Common myeloid progenitor, CD34-positive (primary cell): ENCODE results near the gene KLHL30.
A peak's percentile ranks its signal among the peaks of the same experiment; 100 is the strongest.

Experiments
- CTCF ChIA-PET: fragments of 350-600 bp; sonication (Branson Sonifier 250); formaldehyde crosslinking; loops from one replicate; lab custom pipeline; 2021; ENCODE audit warnings: antibody characterized with exemption; lab: Charles Lee
- POLR2A ChIA-PET: fragments of 350-600 bp; sonication (Branson Sonifier 250); formaldehyde crosslinking; loops from one replicate; lab custom pipeline; 2021; ENCODE audit warnings: antibody characterized with exemption; lab: Charles Lee
- DNase-seq, 3 donors: peaks; one replicate each; pipeline versions ENCODE4 v3.0.0 to v3.0.0-alpha.2; 2013
- H3K27ac ChIP-seq, 2 experiments: 1 replicate in 1 of 2; 2 replicates in 1 of 2; pipeline ENCODE4 v1.7.0; 2013; ENCODE audit warnings: inconsistent platforms in 2 of 2, low read length in 2 of 2, mild to moderate bottlenecking in 2 of 2, low read depth in 1 of 2, moderate library complexity in 1 of 2; ENCODE audit not compliant: severe bottlenecking in 2 of 2, insufficient read depth in 1 of 2, poor library complexity in 1 of 2
- H3K27me3 ChIP-seq, 5 experiments: replicated peaks in 2 of 5; 1 replicate in 3 of 5; 2 replicates in 2 of 5; pipeline versions ENCODE4 v1.6.1 to v1.7.0; 2013; ENCODE audit warnings: low read length in 4 of 5, mild to moderate bottlenecking in 2 of 5, moderate library complexity in 2 of 5, inconsistent platforms in 1 of 5; ENCODE audit not compliant: insufficient read depth in 5 of 5, control insufficient read depth in 4 of 5
- H3K36me3 ChIP-seq, 4 experiments: 1 replicate in 2 of 4; 2 replicates in 2 of 4; pipeline versions ENCODE4 v1.6.1 to v1.7.0; 2013; ENCODE audit warnings: low read length in 3 of 4, control low read depth in 1 of 4, mild to moderate bottlenecking in 1 of 4; ENCODE audit not compliant: control insufficient read depth in 4 of 4, insufficient read depth in 4 of 4
- H3K4me1 ChIP-seq, 4 experiments: 1 replicate in 3 of 4; 2 replicates in 1 of 4; pipeline versions ENCODE4 v1.6.1 to v1.7.1; 2013; ENCODE audit warnings: low read length in 3 of 4, mild to moderate bottlenecking in 3 of 4, control low read depth in 1 of 4, inconsistent platforms in 1 of 4, moderate library complexity in 1 of 4; ENCODE audit not compliant: control insufficient read depth in 4 of 4, insufficient read depth in 4 of 4; ENCODE audit errors: control extremely low read depth in 1 of 4
- H3K4me3 ChIP-seq, 7 experiments: 1 replicate in 4 of 7; 2 replicates in 3 of 7; pipeline versions ENCODE4 v1.5.1 to v1.7.0; 2013; ENCODE audit warnings: mild to moderate bottlenecking in 7 of 7, low read length in 6 of 7, moderate library complexity in 6 of 7, inconsistent platforms in 2 of 7, low read depth in 2 of 7, control low read depth in 1 of 7; ENCODE audit not compliant: insufficient read depth in 4 of 7, control insufficient read depth in 1 of 7; ENCODE audit errors: extremely low read depth in 1 of 7
- H3K9me3 ChIP-seq, 5 experiments: 1 replicate in 4 of 5; 2 replicates in 1 of 5; pipeline versions ENCODE4 v1.6.1 to v1.7.1; 2013; ENCODE audit warnings: low read length in 4 of 5, mild to moderate bottlenecking in 2 of 5, inconsistent platforms in 1 of 5, low read depth in 1 of 5, moderate library complexity in 1 of 5; ENCODE audit not compliant: control insufficient read depth in 4 of 5, insufficient read depth in 2 of 5; ENCODE audit errors: control extremely low read depth in 1 of 5
- WGBS: methylation state at CpG from one replicate; pipeline ENCODE4 v1.1.5; 2013; ENCODE audit not compliant: insufficient coverage; 5-methylcytosine and 5-hydroxymethylcytosine counted together

KLHL30 gene

GRCh38 chr2:238094438-238095022 is 43.9 kb upstream of the KLHL30 start:
- ChIA-PET CTCF (no interaction called here), POLR2A (no interaction called here)
- 96% methylated on average over 15 of the region's 17 CpGs for whole genome bisulfite sequencing
- no peak for DNase-seq
- H3K4me3 ChIP-seq, result no peak overlapping the region
- H3K27ac ChIP-seq, result no peak overlapping the region
- no peaks in the 10 kb centered on the region for H3K9me3 ChIP-seq
- no peaks in the 10 kb centered on the region for H3K27me3 ChIP-seq
- H3K4me1 ChIP-seq, result peaks cover 3 to 10% (median 8%) of the 10 kb centered on the region in 4 experiments
- H3K36me3 ChIP-seq, result peaks cover 0 to 36% (median 10%) of the 10 kb centered on the region in 4 experiments

GRCh38 chr2:238095143-238095542 is 43.3 kb upstream of the KLHL30 start:
- H3K4me3 ChIP-seq, result no peak overlapping the region
- DNase-seq, result no peak
- H3K27me3 ChIP-seq, result no peaks in the 10 kb centered on the region
- H3K4me1 ChIP-seq, result peaks cover 3 to 12% (median 9%) of the 10 kb centered on the region in 4 experiments
- H3K9me3 ChIP-seq, result no peaks in the 10 kb centered on the region
- CTCF ChIA-PET, result no interaction called here
- 88% methylated on average over 7 of the region's 7 CpGs for WGBS
- POLR2A ChIA-PET, result no interaction called here
- no peak overlapping the region for H3K27ac ChIP-seq
- H3K36me3 ChIP-seq, result peaks cover 0 to 36% (median 10%) of the 10 kb centered on the region in 4 experiments

DNA sequence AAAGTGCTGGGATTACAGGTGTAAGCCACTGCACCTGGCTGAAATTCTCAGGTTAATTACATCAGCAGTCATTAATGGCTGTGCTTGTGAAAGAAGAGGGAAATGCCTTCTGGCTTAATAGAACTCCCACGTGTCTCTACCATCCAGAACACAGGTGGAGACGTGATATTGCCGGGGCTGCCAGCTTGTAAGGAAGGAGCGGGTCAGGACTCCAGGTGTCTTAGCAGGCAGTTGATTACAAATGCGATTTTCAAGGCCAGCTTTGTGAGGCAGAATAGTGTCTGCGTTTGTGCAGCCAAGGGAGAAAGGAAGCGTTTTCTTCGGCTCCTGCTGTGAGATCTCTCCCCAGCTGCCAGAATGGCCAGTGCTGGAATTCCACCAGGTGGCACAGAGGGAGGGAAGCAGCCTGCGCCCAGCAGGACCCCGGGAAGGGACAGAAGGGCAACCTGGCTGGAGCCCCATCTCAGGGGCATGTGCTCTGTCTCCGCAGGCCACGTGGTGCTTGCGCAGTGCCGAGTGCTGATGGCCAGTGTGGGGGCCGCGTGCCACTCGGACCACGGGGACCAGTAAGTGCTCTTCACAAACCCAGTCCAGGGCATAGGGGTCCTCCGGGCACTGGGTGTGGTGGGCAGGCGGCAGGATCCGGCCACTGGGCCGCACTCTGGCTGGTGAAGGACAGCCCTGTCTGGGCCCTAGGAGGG is 42.0 kb upstream of the KLHL30 start:
- Histone ChIP-seq H3K27me3 (no peaks in the 10 kb centered on the region), H3K4me1 (peaks cover 3 to 12% (median 9%) of the 10 kb centered on the region in 4 experiments), H3K27ac (no peak overlapping the region), H3K4me3 (no peak overlapping the region), H3K36me3 (peaks cover 0 to 26% (median 8%) of the 10 kb centered on the region in 4 experiments), H3K9me3 (no peaks in the 10 kb centered on the region)
- WGBS, result 98% methylated on average over 22 of the region's 22 CpGs
- CTCF ChIA-PET, result no interaction called here
- DNase-seq, result no peak
- POLR2A ChIA-PET, result no interaction called here

DNA sequence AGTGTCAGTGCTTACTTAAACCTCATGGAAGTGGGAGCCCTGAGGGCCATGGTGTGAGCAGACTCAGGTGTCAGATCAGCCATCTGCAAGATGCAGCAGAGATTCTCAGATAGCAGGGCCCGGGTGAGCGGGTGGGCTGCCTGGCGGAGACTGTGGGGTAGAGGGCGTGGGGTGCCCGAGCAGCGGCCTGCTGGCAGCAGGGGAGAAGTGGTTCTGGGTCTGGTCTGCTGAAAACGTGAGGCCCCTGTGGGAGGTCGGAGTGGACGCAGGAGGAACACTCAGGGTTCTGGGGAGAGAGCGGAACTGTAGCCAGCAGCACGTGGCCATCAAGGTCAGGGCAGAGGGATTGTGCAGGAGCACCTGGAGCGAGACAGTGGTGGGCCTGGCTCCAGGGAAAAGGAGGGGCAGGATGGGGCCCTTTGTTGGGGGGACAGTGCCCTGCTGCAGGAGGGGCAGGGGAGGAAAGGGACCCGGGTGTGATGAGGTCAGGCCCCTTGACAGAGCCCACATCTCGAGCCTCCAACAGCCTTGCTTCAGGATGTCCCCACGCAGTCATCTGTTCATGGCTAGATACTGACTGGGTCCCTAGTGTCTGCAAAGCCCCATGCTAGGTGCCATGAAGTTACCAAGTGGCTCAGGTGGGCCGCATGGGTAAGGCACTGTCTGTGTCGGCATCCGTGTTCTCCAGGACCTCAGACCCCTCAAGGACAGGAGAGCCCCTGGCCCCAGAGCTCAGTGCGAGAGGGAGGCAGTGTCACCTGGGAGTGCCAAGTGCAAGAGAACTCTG is 41.1 kb upstream of the KLHL30 start:
- POLR2A ChIA-PET, result no interaction called here
- WGBS, result 97% methylated on average over 15 of the region's 19 CpGs
- no peak for DNase-seq

GRCh38 chr2:238097988-238098871 is 40.2 kb upstream of the KLHL30 start:
- peak; percentile 11 to 34 (median 27) for DNase-seq
- WGBS, result 94% methylated on average over 32 of the region's 37 CpGs
- H3K36me3 ChIP-seq, result peaks cover 0 to 12% (median 5%) of the 10 kb centered on the region in 4 experiments
- POLR2A ChIA-PET, result no interaction called here
- H3K9me3 ChIP-seq, result no peaks in the 10 kb centered on the region
- no peaks in the 10 kb centered on the region for H3K27me3 ChIP-seq
- peaks cover 3 to 12% (median 9%) of the 10 kb centered on the region in 4 experiments for H3K4me1 ChIP-seq
- CTCF ChIA-PET, result no interaction called here
- H3K27ac ChIP-seq, result no peak overlapping the region
- H3K4me3 ChIP-seq, result no peak overlapping the region

More for the DNA sequence above, 41.1 kb upstream of the KLHL30 start:
- no peak overlapping the region for H3K4me3 ChIP-seq
- no peak overlapping the region for H3K27ac ChIP-seq
- peaks cover 3 to 12% (median 9%) of the 10 kb centered on the region in 4 experiments for H3K4me1 ChIP-seq
- H3K36me3 ChIP-seq, result peaks cover 0 to 17% (median 6%) of the 10 kb centered on the region in 4 experiments
- CTCF ChIA-PET, result no interaction called here
- no peaks in the 10 kb centered on the region for H3K27me3 ChIP-seq
- H3K9me3 ChIP-seq, result no peaks in the 10 kb centered on the region

GRCh38 chr2:238098901-238099713 is 39.4 kb upstream of the KLHL30 start:
- ChIA-PET POLR2A (no interaction called here), CTCF (no interaction called here)
- no peak overlapping the region for H3K27ac ChIP-seq
- H3K4me1 ChIP-seq, result peaks cover 3 to 12% (median 9%) of the 10 kb centered on the region in 4 experiments
- H3K9me3 ChIP-seq, result no peaks in the 10 kb centered on the region
- H3K4me3 ChIP-seq, result no peak overlapping the region
- DNase-seq, result peak in 2 of 3 donors; percentile 44 to 53
- H3K27me3 ChIP-seq, result no peaks in the 10 kb centered on the region
- H3K36me3 ChIP-seq, result peaks cover 0 to 12% (median 5%) of the 10 kb centered on the region in 4 experiments
- WGBS, result 56% methylated on average over 13 of the region's 17 CpGs
